Uterus (tissue), 4 donors: Measurements from ENCODE around the gene SLC7A1. TPM values are rescaled to one million over a fixed set of nuclear protein-coding genes. Genes with fewer than 3 reads are reported as not detected.

Experiments
- DNase-seq, 2 donors: peaks; one replicate each; pipeline ENCODE4 v3.0.0-alpha.2; 2019 to 2020
- H3K27ac ChIP-seq, 2 donors: fragments of 200-600 bp; sonication (generic); 1 replicate in 1 of 2; 2 replicates in 1 of 2; pipeline ENCODE4 v1.5.1; 2016 to 2018
- H3K27me3 ChIP-seq, 2 donors: fragments of 200-600 bp; sonication (generic); one replicate each; pipeline ENCODE4 v1.5.1; 2018 to 2019; ENCODE audit warnings: control low read depth in 1 of 2
- H3K36me3 ChIP-seq, 2 donors: fragments of 200-600 bp; sonication (generic); one replicate each; pipeline ENCODE4 v1.5.1; 2019; ENCODE audit warnings: control low read depth in 1 of 2
- H3K4me1 ChIP-seq, 2 donors: fragments of 200-600 bp; sonication (generic); one replicate each; pipeline ENCODE4 v1.5.1; 2018 to 2019; ENCODE audit warnings: control low read depth in 1 of 2
- H3K4me3 ChIP-seq, 2 donors: fragments of 200-600 bp; sonication (generic); 1 replicate in 1 of 2; 2 replicates in 1 of 2; pipeline ENCODE4 v1.5.1; 2018 to 2019; ENCODE audit warnings: mild to moderate bottlenecking in 1 of 2
- H3K9me3 ChIP-seq, 2 donors: fragments of 200-600 bp; sonication (generic); one replicate each; pipeline ENCODE4 v1.5.1; 2019; ENCODE audit warnings: control low read depth in 1 of 2
- POLR2A ChIP-seq, 2 donors: fragments of 450-650 bp; IDR thresholded peaks; one replicate each; pipeline ENCODE4 v1.6.1; 2016; ENCODE audit warnings: antibody characterized with exemption in 2 of 2, mild to moderate bottlenecking in 1 of 2, moderate library complexity in 1 of 2
- intact Hi-C: fragments of 100-400 bp; cut with DNase I; formaldehyde crosslinking; loops from one replicate; pipeline ENCODE4 v1.15.1; 2023; ENCODE audit warnings: low total_unique reads
- total RNA-seq, 4 donors: library from RNA; depleted of rRNA in 3 of 4; stranded (reverse); fragments of >200 nt in 3 of 4; gene quantifications; one replicate each; pipeline versions ENCODE4 v1.1.0 to v1.2.4, GENCODE V29; 2014 to 2023
- TF ChIP-seq, protein P1 (sequence below), 4 experiments: fragments of 200-600 bp in 2 of 4; fragments of 450-650 bp in 2 of 4; sonication (generic) in 2 of 4; IDR thresholded peaks; one replicate each; pipeline ENCODE4 v1.5.1; 2016 to 2019; ENCODE audit warnings: antibody characterized with exemption in 4 of 4, mild to moderate bottlenecking in 2 of 4, moderate library complexity in 1 of 4
- donor health status: DM: yes; HTN: yes; CAD: no.

The SLC7A1 gene
- total RNA-seq, 4 donors from 2014 or later = 4.1 to 39.0 (median 10.8) TPM

DNA sequence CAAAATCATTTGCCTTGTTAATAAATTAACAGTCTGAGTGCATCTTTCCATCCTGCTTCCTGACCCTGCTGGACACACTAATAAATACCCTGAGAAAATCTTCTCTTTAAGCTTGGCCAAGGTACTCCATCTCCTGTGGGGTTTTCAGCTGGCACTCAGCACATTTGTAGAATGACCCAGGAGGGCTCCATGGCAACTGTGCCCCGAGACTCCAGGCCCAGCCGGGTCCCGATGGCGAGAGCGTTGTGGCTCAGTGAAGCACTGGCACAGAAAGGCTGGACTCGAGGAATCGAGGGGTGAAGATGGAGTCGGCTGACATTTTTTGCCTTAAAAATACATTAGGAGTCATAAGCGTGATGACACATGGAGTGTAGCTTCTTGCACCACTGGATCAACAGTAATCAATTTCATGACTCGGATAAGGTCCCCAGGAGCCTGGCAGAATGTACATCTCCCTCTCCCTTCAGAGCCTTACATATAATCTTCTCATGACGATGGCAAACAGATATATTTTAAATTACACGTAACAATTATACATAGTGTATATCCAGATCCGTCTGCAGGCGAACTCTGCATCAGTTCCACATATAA is 85.4 kb downstream of the SLC7A1 start:
- Histone ChIP-seq H3K9me3 (no peaks in the 10 kb centered on the region), H3K36me3 (no peaks in the 10 kb centered on the region), H3K4me1 (peaks cover 3 to 16% of the 10 kb centered on the region in 2 donors), H3K4me3 (no peak overlapping the region), H3K27ac (peak overlapping the region in 1 of 2 donors; percentile 79), H3K27me3 (no peaks in the 10 kb centered on the region)
- no peak for TF ChIP-seq POLR2A (IDR thresholded peaks at IDR 0.05)
- TF ChIP-seq, protein P1, sequence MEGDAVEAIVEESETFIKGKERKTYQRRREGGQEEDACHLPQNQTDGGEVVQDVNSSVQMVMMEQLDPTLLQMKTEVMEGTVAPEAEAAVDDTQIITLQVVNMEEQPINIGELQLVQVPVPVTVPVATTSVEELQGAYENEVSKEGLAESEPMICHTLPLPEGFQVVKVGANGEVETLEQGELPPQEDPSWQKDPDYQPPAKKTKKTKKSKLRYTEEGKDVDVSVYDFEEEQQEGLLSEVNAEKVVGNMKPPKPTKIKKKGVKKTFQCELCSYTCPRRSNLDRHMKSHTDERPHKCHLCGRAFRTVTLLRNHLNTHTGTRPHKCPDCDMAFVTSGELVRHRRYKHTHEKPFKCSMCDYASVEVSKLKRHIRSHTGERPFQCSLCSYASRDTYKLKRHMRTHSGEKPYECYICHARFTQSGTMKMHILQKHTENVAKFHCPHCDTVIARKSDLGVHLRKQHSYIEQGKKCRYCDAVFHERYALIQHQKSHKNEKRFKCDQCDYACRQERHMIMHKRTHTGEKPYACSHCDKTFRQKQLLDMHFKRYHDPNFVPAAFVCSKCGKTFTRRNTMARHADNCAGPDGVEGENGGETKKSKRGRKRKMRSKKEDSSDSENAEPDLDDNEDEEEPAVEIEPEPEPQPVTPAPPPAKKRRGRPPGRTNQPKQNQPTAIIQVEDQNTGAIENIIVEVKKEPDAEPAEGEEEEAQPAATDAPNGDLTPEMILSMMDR (IDR thresholded peaks at IDR 0.05) = no peak
- DNase-seq = no peak
- intact Hi-C loops = loop anchor here (10.0 kb wide), 1 partner anchor 605 kb away; no protein-coding TSS in a partner anchor

DNA sequence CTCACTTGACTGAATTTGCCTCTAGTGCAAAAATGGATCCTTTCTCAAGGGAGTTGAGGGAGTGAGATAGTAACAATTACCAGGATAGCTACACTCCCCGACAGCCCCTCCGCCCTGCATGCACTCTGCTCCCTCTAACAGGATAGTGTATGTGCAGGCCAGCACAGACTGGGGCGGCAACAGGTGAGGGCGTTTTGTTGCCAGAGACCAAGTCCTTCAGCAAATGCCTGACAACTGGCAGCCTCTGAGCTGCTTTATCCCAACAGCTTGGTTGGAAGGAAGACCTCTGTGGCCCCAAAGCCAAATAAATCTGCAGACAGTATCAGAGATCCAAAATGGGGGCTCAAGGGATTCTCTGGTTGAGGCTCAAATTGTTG is 86.6 kb downstream of the SLC7A1 start:
- intact Hi-C loops = no loop called here
- H3K4me3 ChIP-seq = no peak overlapping the region
- H3K4me1 ChIP-seq = peaks cover 3 to 16% of the 10 kb centered on the region in 2 donors
- H3K27me3 ChIP-seq = no peaks in the 10 kb centered on the region
- no peaks in the 10 kb centered on the region for H3K9me3 ChIP-seq
- no peak for DNase-seq
- H3K27ac ChIP-seq = no peak overlapping the region
- no peaks in the 10 kb centered on the region for H3K36me3 ChIP-seq
- TF ChIP-seq, protein P1 (IDR thresholded peaks at IDR 0.05) = no peak
- no peak for TF ChIP-seq POLR2A (IDR thresholded peaks at IDR 0.05)

DNA sequence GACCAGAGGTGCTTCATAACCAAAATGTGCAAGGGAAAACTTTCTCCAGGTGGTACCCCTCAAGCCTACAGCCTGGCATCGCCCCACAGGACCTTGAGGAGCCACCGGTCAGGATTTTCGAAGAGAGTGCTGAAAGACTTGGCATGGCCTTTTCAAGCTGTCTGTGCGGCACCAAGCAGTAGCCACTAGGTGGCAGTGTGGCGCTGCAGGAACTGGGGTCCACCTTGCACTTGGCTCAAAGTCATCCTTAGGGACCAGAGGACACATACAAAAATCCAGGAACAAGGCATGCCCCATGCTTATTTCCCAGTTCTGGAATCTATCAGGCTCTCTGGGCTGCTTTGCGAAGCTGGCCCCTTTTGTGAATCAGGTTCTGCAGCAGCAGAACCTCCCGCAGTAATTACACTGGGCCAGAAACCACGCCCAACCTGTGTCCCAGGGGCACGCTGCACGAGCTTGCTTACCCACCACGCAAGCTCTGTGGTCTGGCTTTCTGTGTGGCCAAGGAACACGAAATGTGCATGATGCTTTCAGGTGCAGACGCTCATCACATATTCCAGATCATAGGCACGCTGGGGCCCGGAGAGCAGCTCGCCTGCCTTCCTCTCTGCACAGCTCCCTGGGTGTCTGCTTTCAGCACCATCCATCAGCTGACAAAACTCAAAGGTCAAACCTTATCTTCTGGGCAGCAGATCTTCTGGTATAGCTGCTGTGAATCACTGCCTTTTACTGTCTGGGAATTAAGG is 87.2 kb downstream of the SLC7A1 start:
- Histone ChIP-seq H3K9me3 (no peaks in the 10 kb centered on the region), H3K27ac (peak overlapping the region; percentile 57 to 68), H3K27me3 (no peaks in the 10 kb centered on the region), H3K4me3 (no peak overlapping the region), H3K36me3 (no peaks in the 10 kb centered on the region), H3K4me1 (peaks cover 3 to 16% of the 10 kb centered on the region in 2 donors)
- intact Hi-C loops = no loop called here
- DNase-seq = peak; percentile 86 to 89
- TF ChIP-seq, protein P1 (IDR thresholded peaks at IDR 0.05) = peak; percentile 85 to 98 (median 94)
- TF ChIP-seq POLR2A (IDR thresholded peaks at IDR 0.05) = no peak

DNA sequence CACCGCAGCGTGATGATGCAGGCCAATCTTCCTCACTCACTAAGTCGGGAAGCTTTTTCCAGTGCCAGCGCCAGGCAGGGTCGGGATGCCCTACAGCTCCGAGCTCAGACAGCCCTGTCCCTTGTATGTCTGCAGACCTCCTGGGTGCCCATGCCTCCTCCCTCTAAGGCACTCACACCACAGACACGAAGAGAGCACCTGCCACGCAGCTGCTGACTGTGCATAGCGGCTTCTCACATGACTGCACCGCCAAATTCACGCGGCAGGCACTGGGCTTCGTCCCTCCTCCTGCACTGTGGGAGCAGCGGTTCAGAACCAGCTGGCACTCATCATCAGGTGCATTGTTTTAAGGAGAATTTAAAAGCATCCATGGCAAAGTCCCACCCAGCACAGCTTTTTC is 88.1 kb downstream of the SLC7A1 start:
- Histone ChIP-seq H3K9me3 (no peaks in the 10 kb centered on the region), H3K4me3 (no peak overlapping the region), H3K4me1 (peaks cover 3 to 16% of the 10 kb centered on the region in 2 donors), H3K27ac (peak overlapping the region; percentile 57 to 68), H3K36me3 (no peaks in the 10 kb centered on the region), H3K27me3 (no peaks in the 10 kb centered on the region)
- TF ChIP-seq, protein P1 (IDR thresholded peaks at IDR 0.05) = no peak
- TF ChIP-seq POLR2A (IDR thresholded peaks at IDR 0.05) = no peak
- peak in 1 of 2 donors; percentile 37 for DNase-seq
- intact Hi-C loops = no loop called here

DNA sequence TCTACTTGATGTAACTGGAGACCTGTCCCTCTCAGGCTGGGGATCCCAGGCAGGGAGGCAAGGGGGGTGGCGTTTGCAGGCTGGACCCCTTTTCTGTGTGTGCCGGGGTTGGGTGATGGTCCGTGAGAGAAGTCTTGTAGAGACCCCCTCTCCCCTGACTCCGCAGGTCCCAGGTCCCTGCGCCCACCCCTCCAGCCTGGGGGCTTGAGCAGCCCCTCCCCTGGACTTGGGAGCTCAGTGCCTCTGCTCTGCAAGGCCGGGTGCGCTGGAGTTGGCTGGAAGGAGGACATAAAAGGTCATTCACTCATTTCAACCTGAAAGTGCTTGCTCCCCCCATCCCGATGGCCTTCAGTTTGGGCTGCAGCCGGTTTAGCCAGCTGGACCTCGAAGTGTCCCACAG is 89.5 kb downstream of the SLC7A1 start:
- DNase-seq = no peak
- H3K4me3 ChIP-seq = no peak overlapping the region
- no peaks in the 10 kb centered on the region for H3K27me3 ChIP-seq
- H3K27ac ChIP-seq = no peak overlapping the region
- no peaks in the 10 kb centered on the region for H3K9me3 ChIP-seq
- peaks cover 3 to 8% of the 10 kb centered on the region in 2 donors for H3K4me1 ChIP-seq
- TF ChIP-seq POLR2A (IDR thresholded peaks at IDR 0.05) = no peak
- TF ChIP-seq, protein P1 (IDR thresholded peaks at IDR 0.05) = no peak
- intact Hi-C loops = no loop called here
- H3K36me3 ChIP-seq = no peaks in the 10 kb centered on the region
